Measurements from ENCODE around the gene TBRG4.

TBRG4 gene

GRCh38 chr7:45087301-45088145, 24.0 kb downstream of the TBRG4 start:
- no peak for DNase-seq

- DNase-seq = no peak
These were observed 25.0 kb downstream of the TBRG4 start for GRCh38 chr7:45086331-45087065.

GRCh38 chr7:45085619-45086200, 25.8 kb downstream of the TBRG4 start:
- DNase-seq = no peak

- no peak for DNase-seq
These were observed 26.4 kb downstream of the TBRG4 start for GRCh38 chr7:45084901-45085618.

GRCh38 chr7:45084336-45084735, 27.2 kb downstream of the TBRG4 start:
- no peak for DNase-seq

- DNase-seq = no peak
These were observed 28.6 kb downstream of the TBRG4 start for GRCh38 chr7:45082831-45083331.

- DNase-seq = no peak
These were observed 29.3 kb downstream of the TBRG4 start for GRCh38 chr7:45082031-45082830.

GRCh38 chr7:45081670-45081974, 29.9 kb downstream of the TBRG4 start:
- DNase-seq = no peak

GRCh38 chr7:45080958-45081669, 30.4 kb downstream of the TBRG4 start:
- DNase-seq = no peak

- no peak for DNase-seq
These were observed 31.1 kb downstream of the TBRG4 start for GRCh38 chr7:45080265-45080957.

- DNase-seq = no peak
These were observed 33.3 kb downstream of the TBRG4 start for GRCh38 chr7:45078125-45078681.

- DNase-seq = no peak
These were observed 33.9 kb downstream of the TBRG4 start for GRCh38 chr7:45077579-45077978.

- DNase-seq = no peak
These were observed 34.6 kb downstream of the TBRG4 start for GRCh38 chr7:45076946-45077345.

GRCh38 chr7:45075871-45076796, 35.4 kb downstream of the TBRG4 start:
- no peak for DNase-seq

- no peak for DNase-seq
These were observed 36.2 kb downstream of the TBRG4 start for GRCh38 chr7:45075355-45075644.

- DNase-seq = no peak
These were observed 36.8 kb downstream of the TBRG4 start for GRCh38 chr7:45074528-45075354.

- DNase-seq = no peak
These were observed 37.5 kb downstream of the TBRG4 start for GRCh38 chr7:45073786-45074527.
